HG03354 (cell line): ENCODE results near the gene RNF133.

Experiments used
- ATAC-seq: cut with Tn5 transposase; IDR thresholded peaks from one replicate; pipeline ENCODE4 v1.9.1; 2021; ENCODE audit warnings: mild to moderate bottlenecking; ENCODE audit not compliant: unreplicated experiment, poor library complexity, severe bottlenecking

Gene RNF133, protein sequence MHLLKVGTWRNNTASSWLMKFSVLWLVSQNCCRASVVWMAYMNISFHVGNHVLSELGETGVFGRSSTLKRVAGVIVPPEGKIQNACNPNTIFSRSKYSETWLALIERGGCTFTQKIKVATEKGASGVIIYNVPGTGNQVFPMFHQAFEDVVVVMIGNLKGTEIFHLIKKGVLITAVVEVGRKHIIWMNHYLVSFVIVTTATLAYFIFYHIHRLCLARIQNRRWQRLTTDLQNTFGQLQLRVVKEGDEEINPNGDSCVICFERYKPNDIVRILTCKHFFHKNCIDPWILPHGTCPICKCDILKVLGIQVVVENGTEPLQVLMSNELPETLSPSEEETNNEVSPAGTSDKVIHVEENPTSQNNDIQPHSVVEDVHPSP

GRCh38 chr7:122699017-122699416, at the start of gene RNF133:
Gene RNF133 (minus strand): TSS chr7:122699117. CDS start chr7:122698918, 199 bp downstream.
- no peak for ATAC-seq

- ATAC-seq = no peak
Measured at GRCh38 chr7:122748195-122748594, 49.3 kb upstream of the RNF133 start.

DNA sequence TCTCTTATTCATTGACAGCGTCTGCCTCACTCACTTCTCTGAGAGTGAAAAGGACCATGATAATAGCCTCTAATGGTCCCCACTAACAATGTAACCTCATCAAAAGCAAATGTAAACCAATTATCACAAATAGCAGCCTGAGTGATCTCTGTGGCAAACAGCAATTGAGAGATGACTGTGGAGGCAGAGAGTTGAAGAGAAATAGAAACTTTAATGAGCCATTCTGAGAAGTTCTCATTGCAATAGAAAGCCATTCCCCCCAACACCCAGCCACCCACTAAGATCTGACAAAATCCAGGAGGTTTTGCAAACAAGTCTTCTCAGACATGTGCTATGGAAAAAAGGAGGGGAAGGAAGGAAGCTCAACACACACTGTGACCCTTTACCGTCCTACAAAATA, 48.0 kb upstream of the RNF133 start:
- ATAC-seq = no peak

GRCh38 chr7:122743211-122743610, 44.3 kb upstream of the RNF133 start:
- no peak for ATAC-seq

GRCh38 chr7:122738947-122739346, 40.0 kb upstream of the RNF133 start:
- ATAC-seq = no peak

GRCh38 chr7:122736183-122736582, 37.3 kb upstream of the RNF133 start:
- no peak for ATAC-seq

DNA sequence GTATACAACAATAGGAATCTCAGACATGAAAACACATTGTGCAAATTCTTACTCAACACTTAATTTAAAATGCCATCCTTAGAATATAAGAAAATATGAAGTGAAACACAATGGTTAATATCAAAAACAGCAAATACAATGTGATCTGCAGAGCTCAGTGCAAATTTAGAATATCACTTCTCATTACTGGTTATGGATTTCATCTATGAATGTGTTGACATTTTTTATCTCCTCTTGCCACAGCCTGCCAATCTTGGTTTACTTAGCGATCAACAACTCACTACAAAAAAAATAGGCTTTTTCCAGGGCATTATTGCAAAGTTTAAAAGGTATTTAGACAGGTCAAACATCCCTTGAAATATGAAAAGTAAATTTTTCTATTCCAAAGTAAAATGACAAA, 28.8 kb upstream of the RNF133 start:
- ATAC-seq = no peak

GRCh38 chr7:122727354-122727753, 28.4 kb upstream of the RNF133 start:
- no peak for ATAC-seq

DNA sequence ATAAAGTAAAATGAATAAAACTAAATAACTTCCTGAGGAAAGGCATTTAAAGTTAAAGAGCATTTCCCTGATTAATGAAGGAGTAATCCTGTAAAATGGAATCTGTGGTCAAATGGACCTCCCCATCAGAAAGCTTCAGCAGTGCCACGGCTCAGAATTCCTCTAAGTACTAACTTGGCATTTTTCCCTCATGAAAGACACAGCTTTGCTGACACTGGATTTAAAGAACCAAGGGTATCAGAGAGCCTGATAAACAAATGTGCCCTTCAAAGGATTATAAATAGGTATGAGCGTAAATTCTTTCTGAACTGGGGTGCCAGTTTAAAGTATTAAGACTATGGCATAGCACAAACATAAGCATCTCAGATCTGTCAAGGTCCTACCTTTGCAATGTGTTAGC, 28.0 kb upstream of the RNF133 start:
- ATAC-seq = no peak

GRCh38 chr7:122724366-122724765, 25.4 kb upstream of the RNF133 start:
- ATAC-seq = no peak

GRCh38 chr7:122719010-122719578, 20.2 kb upstream of the RNF133 start:
- no peak for ATAC-seq

DNA sequence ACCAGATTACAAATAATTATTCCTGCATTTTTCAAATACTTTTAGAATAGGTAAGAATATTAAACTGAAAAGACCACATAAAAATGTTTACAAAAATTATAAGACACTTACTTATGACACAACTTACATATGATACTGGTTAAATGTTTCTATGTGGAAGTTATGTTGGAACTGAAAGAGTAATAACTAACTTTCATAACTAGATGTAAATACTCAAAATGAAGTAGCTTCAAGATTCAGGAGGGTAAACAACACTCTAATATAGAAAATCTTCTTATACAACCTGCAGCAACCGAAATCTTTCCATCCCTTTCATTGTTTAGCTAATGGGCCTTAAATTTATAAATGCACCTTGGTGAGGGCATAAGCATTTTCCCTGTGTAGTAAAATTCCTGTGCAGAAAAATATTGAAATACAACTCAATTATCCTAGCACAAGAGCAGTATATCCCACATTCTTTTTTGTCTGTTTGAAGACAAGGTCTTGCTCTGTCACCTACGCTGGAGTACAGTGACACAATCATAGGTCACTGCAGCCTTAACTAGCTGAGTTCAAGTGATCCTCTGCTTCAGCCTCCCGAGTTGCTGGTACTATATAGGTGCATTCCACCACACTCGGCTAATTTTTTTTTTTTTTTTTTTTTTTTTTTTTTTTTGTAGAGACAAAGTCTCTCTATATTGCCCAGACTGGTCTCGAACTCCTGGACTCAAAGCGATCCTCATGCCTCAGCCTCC, 18.6 kb upstream of the RNF133 start:
- no peak for ATAC-seq

- ATAC-seq = no peak
Measured at GRCh38 chr7:122715183-122715582, 16.3 kb upstream of the RNF133 start.

DNA sequence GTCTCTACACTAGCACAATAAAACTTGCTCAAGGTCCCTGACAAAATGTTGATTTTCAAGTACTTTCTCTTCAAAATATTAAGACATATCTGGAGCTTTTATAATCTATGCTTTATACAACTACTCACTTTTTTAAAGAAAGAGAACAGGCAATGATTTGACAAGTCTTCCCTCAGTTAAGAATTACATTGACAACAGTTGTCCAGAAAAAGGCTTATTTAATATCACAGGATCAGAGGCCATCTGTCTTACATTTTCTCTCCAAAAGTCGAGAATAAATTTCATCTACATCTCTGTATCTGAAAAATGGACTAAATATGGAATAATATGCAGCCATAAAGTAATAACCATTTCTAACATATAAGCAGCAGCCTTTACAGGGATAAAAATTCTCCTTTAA, 12.0 kb upstream of the RNF133 start:
- ATAC-seq = no peak

- no peak for ATAC-seq
Measured at GRCh38 chr7:122709930-122710646, 11.2 kb upstream of the RNF133 start.

- no peak for ATAC-seq
Measured at GRCh38 chr7:122706836-122707235, 7.9 kb upstream of the RNF133 start.

GRCh38 chr7:122702872-122703510, 4.1 kb upstream of the RNF133 start, which contains the start of gene RNF148:
Gene RNF148 (minus strand): TSS chr7:122702922. CDS start chr7:122702750, 172 bp downstream.
- ATAC-seq = no peak

DNA sequence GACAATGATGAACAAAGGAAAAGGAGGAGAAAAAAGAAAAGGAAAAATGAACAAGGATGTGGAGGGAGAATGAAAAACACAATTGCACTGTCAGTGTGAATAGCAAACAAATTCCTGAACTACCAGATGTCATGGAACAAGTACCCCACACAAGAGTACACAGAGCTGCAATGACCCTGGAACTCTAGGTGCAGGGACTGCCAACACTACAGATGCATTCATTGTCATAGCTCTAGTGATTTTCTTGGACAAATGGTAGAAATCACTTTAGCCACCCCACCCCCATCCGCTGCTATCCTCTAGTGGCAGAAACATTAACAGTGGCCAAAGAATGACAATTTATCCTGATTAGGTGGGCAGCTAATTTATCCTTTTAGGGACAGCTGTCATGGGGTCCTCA, 3.1 kb downstream of the RNF133 start:
- ATAC-seq = no peak

DNA sequence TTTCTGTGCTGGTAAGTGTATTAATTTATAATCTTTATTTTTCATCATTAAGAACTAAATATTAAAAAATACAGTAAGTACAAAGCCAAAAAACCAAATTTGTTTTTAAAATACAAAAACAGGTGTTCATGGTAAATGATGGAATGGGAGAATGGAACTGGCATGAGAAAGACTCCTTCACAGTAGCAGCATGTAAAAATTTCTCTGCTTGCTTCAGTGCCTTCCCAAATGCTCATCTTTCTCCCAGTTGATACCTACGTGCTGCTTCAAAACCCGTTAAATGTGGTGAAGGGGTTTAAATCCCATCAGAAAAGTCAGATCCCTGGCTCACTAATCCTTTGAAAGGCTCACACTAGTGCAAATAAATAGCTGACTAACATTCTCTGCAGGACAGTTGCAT, 4.2 kb downstream of the RNF133 start:
- ATAC-seq = no peak
